Stimulated activated CD4-positive, alpha-beta T cell treated with anti-CD3 and anti-CD28 coated beads, TNF-alpha, amount 100 ng/mL, for 48 hours (primary cell): ENCODE measurements around the gene AGPAT3.
"Not testable (repeated sequence)": the region's sequence is repeated elsewhere in the genome, so short reads cannot be mapped to it uniquely, and the experiment has no call there.

Source experiments
- DNase-seq, 3 donors: peaks; one replicate each; pipeline ENCODE4 v3.0.0-alpha.2; 2020; ENCODE audit warnings: low read depth in 3 of 3

AGPAT3 gene, protein sequence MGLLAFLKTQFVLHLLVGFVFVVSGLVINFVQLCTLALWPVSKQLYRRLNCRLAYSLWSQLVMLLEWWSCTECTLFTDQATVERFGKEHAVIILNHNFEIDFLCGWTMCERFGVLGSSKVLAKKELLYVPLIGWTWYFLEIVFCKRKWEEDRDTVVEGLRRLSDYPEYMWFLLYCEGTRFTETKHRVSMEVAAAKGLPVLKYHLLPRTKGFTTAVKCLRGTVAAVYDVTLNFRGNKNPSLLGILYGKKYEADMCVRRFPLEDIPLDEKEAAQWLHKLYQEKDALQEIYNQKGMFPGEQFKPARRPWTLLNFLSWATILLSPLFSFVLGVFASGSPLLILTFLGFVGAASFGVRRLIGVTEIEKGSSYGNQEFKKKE

DNA sequence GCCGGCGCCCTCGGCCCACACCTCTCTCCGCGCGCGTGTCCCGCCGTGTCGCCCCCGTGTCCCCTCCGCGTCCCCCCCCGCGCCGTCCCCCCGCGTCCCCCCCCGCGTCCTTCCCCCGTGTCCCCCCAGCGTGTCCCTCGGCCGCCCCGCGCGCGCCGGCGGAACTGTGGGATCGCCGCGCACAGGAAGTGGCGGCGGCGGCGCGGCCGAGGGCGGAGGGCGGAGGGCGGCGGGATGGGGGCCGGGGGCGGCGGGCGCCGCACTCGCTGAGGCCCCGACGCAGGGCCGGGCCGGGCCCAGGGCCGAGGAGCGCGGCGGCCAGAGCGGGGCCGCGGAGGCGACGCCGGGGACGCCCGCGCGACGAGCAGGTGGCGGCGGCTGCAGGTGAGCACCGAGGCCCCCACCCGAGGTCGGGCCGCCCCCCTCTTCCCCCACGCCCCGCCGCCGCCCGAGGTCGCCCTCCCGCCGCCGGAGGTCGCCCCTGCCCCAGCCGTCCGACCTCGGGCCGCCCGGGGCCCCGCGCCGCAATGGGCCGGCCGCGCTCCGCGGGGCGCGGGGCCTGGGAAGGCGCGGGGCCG, at the start of gene AGPAT3:
Gene AGPAT3 (plus strand): TSS at position 262 of the 578 bp plus-strand sequence. CDS start 94,459 bp downstream, outside the sequence.
- peak in 1 of 3 donors; percentile 27 for DNase-seq

DNA sequence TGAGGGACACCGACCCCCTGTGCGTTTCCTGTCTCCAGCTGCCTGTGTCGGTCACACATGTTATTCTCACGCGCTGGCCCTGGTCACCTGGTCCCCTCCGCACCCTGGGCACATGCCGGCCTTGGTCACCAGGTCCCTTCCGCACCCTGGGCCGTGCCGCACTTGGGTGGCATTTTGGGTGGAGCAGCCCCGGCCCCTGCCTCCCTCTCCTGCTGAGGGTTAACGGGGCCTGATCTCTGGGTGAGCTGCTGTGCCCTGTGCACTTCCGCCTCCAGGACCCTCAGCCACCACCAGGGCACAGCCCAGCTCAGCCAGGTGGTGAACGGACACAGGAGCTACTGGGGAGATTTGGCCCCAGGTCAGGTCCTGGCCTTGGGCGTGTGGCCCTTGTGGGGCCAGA, 49.0 kb upstream of the AGPAT3 start:
- no peak for DNase-seq

DNA sequence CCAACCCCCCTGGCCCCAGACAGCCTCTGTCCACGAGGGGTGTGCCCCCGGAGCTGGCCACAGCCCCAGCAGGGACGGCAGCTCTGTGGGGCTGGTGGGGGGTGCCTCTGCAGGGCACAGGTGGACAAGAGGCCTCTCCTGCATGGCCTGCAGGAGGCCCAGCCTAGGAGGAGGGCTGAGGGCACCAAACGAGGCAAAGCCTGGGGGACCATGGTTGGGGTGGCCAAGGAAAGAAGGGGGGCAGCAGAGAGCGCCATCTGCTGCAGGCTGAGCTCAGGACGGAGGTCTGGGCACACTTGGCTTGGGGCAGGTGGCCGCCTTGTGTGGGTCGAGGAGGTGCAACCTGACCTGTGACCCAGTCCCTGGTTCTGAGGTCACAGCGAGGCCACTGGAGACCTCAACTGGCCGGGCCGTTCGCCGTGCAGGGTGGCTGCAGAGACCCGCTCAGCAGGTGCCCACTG, 48.4 kb upstream of the AGPAT3 start:
- DNase-seq, result no peak

DNA sequence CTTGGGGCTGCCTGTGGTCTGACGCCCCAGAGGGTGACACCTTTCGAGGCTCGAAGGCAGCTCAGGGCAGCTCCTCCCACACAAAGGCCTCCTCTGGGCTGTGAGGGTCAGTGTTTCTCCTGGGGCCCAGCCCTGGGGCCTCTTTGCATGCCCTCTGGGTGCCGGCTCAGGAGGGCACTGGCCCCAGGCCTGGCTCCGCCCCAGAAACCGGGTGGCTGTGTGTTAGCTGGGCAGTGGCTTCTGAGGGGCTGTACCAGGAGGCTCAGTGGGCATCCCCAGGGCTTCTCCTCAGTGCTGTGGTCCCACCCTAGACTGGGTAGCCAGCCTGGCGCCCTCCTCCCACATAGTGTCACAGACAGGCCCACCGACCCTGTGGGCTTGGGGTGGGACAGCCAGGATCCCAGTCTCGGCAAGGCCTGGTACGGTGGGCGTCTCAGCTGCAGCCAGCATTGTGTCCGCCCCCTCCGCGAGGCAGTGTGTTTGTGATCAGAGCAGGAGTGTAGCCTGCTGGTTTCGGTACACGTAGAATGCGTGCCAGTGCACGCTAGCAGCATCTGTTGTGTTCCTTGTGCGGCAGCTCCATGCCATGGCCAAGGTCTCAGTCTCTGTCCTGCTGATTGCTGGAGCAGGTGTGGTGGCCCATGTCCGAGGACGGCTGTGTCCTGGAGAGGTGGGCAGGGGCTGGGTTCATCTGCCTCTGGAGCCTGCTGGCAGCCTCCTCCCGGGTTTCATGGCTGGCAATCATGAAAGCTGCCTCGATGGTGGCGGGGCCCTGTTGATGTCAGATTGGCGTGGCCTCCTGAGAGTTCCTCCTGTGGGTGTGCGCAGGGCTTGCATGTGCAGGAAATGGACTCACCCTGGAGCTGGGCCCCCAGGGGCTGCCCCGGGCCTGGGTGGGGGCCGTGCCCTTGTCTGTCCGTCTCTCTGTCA, 47.6 kb upstream of the AGPAT3 start:
- no peak for DNase-seq

DNA sequence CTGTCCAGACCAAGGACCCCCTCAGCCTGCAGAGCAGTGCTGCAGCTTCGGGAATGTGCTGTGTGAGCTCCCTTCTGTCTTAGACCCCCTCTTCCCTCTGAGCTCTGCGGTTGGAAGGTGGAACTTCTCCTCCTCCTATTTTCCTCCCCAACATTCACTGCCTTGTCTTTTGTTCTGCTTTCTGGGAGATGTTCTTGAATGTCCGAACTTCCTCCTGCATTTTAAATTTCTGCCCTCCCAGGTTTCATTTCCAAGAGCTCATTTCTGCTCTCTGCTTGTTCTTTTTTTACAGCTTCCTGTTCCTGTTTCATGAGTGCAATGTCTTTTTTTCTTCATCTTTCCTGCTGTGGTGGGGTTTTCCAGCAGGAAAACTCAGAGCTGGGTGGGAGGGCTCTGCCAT, 46.3 kb upstream of the AGPAT3 start:
- DNase-seq, result no peak

DNA sequence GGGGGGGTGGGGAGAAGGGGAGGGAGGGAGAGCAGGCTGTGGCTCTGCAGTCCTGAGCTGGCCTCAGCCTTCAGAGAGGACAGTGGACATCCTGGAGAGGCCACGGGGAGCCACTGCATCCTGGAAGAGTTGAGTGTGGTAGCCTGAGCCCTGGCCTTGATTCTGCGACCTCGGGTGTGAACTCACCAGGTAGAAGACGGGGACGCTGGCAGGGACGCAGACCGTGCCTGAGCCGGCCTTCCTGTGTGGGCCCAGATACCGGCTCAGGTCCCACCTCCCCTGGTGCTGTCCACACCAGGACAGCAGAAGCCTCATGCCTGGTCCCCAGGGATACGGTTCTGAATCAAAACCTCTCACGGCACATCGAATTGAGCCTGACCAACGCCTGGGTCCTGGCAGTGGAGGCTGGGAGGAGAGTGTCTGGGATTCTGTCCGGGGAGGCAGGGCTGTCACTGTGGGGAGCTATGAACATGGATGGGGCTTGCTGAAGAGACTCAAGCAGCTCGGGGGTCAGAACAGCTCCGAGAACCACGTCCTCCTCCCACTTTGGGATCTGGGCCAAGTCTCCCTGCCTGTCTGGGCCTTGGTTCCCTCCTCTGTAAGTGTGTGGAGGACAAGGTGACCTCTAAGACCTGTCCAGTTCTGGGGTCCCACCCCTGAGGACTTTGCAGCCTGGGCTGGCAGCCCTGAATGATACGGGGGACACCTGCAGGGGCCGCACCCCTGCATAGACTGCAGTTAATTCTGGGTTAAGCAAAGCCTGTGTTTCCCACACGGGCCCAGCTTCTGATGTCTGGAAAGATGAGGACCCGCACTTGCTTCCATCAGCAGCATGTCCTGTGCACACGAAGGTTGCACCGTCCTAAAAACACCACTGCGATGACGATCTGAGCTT, 45.3 kb upstream of the AGPAT3 start:
- DNase-seq, result no peak

DNA sequence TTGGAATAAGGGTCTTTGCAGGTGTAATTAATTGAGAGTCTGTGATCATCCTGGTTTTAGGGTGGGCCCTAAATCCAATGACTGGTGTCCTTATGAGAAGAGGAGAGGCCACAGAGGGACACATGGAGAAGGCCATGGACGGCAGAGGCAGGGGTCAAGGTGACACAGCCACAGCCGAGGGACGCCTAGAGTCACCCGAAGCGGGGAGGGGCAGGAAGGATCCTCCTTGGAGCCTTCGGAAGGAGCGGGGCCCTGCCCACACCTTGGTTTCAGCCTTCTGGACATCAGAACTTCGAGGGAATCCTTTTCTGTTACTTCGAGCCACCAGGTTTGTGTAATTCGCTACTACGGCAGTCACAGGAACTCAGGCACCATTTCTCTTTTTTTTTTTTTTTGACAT, 44.6 kb upstream of the AGPAT3 start:
- DNase-seq, result no peak

DNA sequence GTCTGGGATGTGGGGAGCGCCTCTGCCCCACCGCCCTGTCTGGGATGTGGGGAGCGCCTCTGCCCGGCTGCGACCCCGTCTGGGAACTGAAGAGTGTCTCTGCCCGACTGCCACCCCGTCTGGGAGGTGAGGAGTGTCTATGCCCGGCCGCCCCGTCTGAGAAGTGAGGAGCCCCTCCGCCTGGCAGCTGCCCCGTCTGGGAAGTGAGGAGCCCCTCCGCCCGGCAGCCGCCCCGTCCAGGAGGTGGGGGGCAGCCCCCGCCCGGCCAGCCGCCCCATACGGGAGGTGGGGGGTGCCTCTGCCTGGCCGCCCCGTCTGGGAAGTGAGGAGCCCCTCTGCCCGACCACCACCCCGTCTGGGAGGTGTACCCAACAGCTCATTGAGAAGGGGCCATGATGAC, 42.9 kb upstream of the AGPAT3 start:
- not testable (repeated sequence) for DNase-seq

DNA sequence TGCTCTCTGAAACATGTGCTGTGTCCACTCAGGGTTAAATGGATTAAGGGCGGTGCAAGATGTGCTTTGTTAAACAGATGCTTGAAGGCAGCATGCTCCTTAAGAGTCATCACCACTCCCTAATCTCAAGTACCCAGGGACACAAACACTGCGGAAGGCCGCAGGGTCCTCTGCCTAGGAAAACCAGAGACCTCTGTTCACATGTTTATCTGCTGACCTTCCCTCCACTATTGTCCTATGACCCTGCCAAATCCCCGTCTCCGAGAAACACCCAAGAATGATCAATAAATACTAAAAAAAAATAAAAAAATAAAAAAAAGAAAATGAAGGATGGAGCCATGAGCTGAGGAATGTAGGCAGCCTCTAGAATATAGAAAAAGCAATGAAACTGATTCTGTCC, 42.3 kb upstream of the AGPAT3 start:
- not testable (repeated sequence) for DNase-seq

DNA sequence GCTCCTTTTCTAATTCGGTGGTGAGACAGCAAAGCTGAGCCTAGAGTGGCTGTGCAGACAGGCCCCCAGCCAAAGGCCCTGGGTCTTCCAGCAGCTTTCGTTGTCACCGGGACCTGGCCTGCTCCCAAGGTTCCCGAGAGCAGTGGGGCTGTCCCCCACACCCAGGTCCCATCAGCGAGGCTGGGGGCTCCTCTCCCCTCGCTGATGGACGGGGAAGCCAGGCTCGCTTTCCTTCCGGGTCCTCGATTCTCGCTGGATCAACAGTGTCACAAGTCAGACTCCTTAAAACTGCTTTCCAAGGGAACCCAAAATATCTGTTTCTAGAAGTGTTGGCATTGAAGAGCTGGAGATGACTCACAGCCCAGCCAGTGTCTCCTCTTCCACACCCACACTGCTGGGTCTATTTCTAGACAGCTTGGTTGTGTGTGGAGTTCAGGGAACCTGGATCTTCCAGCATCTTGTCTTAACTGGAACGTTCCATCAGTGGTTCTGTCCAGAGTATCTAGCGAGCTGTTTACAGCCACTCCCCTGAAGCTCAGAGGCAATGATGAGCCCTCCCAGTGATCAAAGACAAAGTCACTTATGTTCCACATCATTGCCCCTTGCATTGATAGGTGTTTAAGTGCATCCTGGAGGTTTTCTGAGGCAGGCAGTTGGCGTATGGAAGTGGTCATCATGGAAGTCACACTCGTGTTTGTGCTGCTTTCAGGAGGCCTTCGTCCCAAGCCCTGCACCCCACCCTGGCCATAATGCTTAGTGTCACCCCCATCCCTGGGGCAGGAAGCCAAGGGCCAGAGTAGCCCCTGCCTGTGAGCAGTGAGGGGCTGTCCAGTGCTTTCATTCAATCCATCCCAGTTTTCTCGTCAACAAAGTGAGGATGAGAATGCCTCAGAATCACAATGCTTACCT, 40.4 kb upstream of the AGPAT3 start:
- no peak for DNase-seq

DNA sequence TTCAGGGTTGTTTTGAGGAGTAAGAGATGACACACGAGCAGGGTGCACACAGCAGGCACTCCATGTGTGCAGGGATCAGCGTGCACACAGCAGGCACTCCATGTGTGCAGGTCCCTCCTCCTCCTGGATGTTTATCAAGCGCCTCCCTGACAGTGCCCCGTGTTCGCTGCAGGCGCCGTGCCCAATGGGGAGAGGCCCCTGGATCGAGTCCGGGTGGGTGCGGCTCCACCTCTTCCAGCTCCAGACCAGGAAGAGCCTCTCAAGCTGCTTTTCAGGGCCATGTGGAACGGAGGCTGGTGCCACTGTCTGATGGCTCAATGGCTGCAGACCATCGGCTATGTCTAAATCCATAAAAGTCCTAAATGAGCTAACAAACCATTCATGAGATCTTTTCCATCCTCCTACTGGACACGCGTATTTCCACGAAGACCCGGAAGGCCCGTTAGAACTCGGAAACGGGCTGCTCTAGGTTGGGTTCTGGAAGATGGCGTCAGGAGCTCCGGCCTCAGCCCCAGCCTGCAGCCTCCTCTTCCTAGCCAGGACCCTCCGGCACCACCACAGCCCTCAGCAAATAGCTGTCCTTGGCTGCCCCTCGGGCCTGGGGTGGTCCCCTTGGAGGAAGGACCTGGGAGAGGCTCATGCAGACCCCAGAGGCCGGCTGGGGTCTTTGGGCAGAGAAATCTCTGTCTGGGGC, 39.6 kb upstream of the AGPAT3 start:
- DNase-seq, result no peak

DNA sequence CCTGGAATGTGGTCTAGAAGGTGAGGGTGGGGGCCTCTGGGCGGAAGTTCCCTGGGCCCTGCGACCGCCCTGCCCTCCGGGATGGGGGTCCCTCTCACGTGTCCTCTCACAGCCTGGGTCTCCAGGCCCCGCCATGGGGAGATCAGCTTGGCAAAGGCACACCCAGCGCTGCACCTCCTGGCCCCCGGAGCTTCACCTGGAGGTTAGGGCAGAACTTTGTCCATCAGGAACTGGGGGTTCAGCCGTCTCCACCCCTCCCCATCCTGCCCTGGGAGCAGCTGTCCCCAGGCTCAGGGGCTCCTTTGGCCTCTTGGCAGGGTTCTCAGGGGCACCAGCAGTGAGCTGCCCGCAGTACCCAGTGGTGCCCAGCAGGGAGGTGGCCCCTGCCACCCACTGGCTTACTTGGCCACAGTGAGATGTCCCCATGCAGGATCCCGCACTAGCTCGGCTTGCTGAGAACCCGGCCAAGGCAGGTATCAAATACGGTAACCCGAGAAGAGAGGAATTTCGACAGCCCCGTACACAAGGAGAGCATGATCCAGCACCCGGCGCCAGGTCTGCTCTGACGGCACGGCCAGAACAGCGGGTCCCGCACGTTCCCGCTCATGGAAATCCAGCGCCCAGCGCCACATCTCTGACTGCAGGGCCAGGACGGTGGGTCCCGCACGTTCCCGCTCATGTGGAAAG, 38.9 kb upstream of the AGPAT3 start:
- DNase-seq, result no peak

DNA sequence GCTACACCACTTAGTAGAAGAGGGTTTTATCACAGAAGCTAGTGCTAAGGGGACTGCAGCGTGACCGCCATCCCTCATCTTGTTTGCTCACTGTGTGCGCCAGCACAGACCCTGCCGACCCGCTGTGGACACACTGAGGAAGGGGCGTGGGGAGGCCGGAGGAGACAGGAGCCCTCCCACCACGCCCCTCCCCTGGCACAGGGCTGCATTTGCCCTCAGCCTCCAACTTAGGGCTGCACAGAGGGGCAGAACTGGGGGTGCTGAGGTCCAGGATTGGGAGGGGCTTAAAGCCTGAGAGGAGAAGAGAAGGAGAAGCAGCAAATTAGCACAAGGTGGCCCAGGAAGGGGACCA, 38.4 kb upstream of the AGPAT3 start:
- DNase-seq, result no peak

DNA sequence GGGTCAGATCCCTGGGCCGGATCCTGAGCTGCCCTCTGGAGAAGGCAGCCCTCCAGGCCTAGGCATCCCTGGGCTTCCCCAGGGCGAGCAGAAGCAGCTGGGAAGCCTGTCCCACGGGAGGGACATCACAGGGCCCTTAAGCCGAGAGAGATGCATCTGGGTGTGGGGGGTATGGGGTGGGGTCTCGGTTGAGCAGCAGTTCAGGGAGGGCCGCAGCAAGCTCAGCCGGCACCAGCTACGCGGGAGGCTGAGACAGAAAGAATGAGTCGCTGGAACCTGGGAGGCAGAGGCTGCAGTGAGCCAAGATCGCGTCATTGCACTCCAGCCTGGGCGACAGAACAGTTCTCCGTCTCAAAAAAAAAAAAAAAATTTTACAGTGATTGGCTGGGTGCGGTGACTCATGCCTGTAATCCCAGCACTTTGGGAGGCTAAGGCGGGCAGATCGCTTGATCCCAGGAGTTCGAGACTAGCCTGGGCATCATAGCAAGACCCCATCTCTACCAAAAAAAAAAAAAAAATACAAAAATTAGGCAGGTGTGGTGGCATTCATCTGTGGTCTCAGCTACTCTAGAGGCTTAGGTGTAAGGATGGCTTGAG, 37.9 kb upstream of the AGPAT3 start:
- no peak for DNase-seq

DNA sequence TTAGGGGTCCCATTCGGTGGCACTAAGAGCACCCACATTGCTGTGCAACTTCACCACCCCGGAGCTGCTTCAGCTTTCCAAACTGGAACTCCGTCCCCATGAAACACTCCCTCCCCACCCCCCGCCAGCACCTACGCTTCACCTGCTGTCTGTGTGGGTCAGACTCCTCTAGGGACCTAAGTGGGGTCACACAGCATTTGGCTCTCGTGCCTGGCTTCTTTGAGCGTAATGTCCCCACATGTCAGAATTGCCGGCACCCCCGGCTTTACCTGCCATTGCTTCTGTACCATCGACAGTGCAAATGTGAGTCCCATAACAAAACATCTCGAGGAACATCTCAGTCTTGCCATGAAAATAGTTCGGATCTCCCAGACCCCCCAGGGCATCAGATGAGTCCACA, 35.9 kb upstream of the AGPAT3 start:
- DNase-seq, result no peak

DNA sequence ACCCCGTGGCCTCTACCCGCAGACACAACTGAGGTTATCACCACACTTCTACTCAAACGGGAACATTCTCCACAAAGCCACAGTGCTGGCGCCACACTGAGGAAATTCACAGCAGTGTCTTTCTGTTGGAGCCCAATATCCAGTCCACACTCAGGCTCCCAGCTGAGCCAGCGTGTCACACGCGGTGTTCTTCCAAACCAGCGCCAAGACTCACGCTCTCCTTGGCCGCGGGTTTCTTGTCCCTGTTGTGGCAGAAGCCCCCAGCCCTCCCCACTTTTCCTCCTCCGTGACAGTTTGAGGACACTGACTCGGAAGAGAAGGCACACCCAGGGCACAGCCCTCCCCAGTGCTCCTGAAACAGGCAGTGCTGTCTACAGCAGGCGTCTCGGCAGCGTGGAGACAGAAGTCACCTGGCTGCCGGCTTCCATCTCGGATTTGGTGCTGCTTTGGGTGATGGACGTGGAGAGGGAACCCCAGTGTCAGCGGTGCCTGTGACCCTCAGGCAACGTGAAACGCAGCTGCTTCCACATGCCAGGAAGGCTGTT, 35.4 kb upstream of the AGPAT3 start:
- DNase-seq, result no peak

DNA sequence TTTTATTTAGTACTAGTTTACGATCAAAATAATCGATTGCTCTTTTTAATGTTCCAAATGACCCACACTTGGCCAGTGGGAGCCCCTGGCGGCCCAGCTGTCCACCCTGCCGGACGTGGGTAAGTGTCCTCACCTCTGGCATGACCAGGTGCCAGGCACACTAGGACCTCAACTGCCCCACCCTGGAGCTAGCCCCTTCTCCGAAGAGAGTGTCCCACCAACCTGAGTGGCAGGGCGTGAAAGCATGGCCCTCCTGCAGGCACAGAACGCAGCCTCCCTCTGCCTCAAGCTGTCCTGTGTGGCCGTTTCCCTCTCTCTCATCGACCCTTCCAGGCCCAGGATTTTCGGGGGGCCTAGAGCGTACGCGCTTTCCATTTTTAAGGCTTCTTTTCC, 32.9 kb upstream of the AGPAT3 start:
- no peak for DNase-seq

DNA sequence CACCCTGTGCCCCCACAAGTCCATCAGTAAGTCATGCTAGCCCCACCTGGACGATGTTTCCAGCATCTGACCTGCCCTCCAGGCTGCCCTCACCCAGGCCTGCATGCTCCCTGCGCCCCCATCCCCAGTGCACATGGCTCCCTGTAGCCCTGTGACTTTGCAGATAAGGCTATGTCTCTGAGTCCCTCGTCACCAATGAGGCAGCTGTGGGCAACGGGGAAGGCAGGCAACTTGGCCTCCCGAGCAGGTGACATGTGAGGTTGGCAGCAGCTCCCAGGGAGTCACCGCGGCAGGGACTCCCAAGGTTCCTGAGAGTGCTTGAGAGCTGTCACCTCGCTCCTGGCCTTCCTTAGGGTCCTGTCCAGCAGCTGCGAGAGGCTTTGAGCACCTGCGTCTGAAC, 32.4 kb upstream of the AGPAT3 start:
- DNase-seq, result no peak
